Endothelial cell of umbilical vein (primary cell): ENCODE results near the gene PLEKHD1.

Source experiments
- EZH2 ChIP-seq: IDR thresholded peaks from 2 replicates; pipeline ENCODE4 v1.6.1; 2012; ENCODE audit warnings: borderline replicate concordance, low read depth, mild to moderate bottlenecking, moderate library complexity, low read length, inconsistent platforms; ENCODE audit not compliant: severe bottlenecking
- FOS ChIP-seq: IDR thresholded peaks from 2 replicates; pipeline ENCODE4 v1.6.1; 2011; ENCODE audit warnings: mild to moderate bottlenecking, low read length, moderate library complexity, borderline replicate concordance; ENCODE audit not compliant: insufficient read depth
- POLR2A ChIP-seq: IDR thresholded peaks from 2 replicates; pipeline ENCODE4 v1.6.1; 2012; ENCODE audit warnings: low read depth, mild to moderate bottlenecking, control low read depth, low read length
- TF ChIP-seq, protein P1 (sequence below), 2 donors: IDR thresholded peaks; 1 replicate in 1 of 2; 2 replicates in 1 of 2; pipeline ENCODE4 v1.5.1; 2011; ENCODE audit warnings: low read length in 2 of 2, mild to moderate bottlenecking in 2 of 2, moderate library complexity in 2 of 2, control low read depth in 1 of 2, inconsistent platforms in 1 of 2, low read depth in 1 of 2; ENCODE audit not compliant: insufficient read depth in 1 of 2; ENCODE audit errors: extremely low read depth in 1 of 2
- TF ChIP-seq, protein P2 (sequence below): IDR thresholded peaks from 2 replicates; pipeline ENCODE4 v1.6.1; 2011; ENCODE audit not compliant: insufficient read depth, insufficient read length

DNA sequence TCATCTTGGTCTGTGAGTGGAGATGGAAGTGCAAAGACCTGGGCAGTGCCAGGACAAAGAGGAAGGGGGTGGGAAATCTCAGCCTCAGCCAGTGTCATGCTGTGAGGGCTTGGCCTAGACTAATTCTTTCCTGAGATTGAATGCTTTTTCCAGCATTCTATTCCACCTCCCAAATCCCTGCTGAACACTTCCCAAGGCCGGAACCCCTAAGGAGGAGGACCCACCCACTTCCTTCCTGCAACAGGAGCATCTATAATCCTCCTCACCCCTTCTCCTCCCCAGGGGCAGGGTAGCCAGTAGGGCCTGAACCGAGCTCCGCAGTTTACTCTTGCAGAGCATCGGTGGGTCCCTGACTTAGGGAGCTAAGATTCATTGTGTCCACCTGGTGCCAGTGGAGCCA is 3.2 kb downstream of the PLEKHD1 start:
- TF ChIP-seq, protein P1, sequence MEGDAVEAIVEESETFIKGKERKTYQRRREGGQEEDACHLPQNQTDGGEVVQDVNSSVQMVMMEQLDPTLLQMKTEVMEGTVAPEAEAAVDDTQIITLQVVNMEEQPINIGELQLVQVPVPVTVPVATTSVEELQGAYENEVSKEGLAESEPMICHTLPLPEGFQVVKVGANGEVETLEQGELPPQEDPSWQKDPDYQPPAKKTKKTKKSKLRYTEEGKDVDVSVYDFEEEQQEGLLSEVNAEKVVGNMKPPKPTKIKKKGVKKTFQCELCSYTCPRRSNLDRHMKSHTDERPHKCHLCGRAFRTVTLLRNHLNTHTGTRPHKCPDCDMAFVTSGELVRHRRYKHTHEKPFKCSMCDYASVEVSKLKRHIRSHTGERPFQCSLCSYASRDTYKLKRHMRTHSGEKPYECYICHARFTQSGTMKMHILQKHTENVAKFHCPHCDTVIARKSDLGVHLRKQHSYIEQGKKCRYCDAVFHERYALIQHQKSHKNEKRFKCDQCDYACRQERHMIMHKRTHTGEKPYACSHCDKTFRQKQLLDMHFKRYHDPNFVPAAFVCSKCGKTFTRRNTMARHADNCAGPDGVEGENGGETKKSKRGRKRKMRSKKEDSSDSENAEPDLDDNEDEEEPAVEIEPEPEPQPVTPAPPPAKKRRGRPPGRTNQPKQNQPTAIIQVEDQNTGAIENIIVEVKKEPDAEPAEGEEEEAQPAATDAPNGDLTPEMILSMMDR (IDR thresholded peaks at IDR 0.05; ENCODE audit: extremely low read depth in 1 of 2, insufficient read depth in 1 of 2, low read depth in 1 of 2, low read length in 2 of 2), result no peak
- TF ChIP-seq EZH2 (no peak), POLR2A (no peak), FOS (no peak)
- TF ChIP-seq, protein P2, sequence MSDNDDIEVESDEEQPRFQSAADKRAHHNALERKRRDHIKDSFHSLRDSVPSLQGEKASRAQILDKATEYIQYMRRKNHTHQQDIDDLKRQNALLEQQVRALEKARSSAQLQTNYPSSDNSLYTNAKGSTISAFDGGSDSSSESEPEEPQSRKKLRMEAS, result no peak
